Activated CD4-positive, alpha-beta T cell treated with anti-CD3 and anti-CD28 coated beads, Interleukin-2, amount 10 ng/mL, durations not matched to agents 24 days and 14 days (primary cell): ENCODE results near the gene ZBTB9. TPM values are rescaled to one million over a fixed set of nuclear protein-coding genes. Genes with fewer than 3 reads are reported as not detected.

Source experiments
- total RNA-seq: library from RNA; stranded (reverse); gene quantifications from 2 replicates; pipeline ENCODE4 v1.2.3, GENCODE V29; 2022

ZBTB9 gene
- total RNA-seq, 1 donor from 2014 or later = 14.2 TPM

Other genes with a start within 250 kb of the ZBTB9 start
- gene HSD17B8, start 249.9 kb upstream of the ZBTB9 start, total RNA-seq = 18.2 and 18.3 TPM in 2 replicates
- 44.4 and 47.6 TPM in 2 replicates for gene RING1, start 246.1 kb upstream of the ZBTB9 start, total RNA-seq
- 59.9 and 64.9 TPM in 2 replicates for gene VPS52, start 182.7 kb upstream of the ZBTB9 start, total RNA-seq
- 3,200 and 3,212 TPM in 2 replicates for gene RPS18, start 182.5 kb upstream of the ZBTB9 start, total RNA-seq
- 4.1 and 4.6 TPM in 2 replicates for gene B3GALT4, start 177.5 kb upstream of the ZBTB9 start, total RNA-seq
- gene WDR46, start 165.3 kb upstream of the ZBTB9 start, total RNA-seq = 106 and 120 TPM in 2 replicates
- 114 and 132 TPM in 2 replicates for gene PFDN6, start 165.0 kb upstream of the ZBTB9 start, total RNA-seq
- gene RGL2, start 155.6 kb upstream of the ZBTB9 start, total RNA-seq = 27.3 and 28.4 TPM in 2 replicates
- gene TAPBP, start 140.5 kb upstream of the ZBTB9 start, total RNA-seq = 271 and 278 TPM in 2 replicates
- 11.3 and 14.3 TPM in 2 replicates for gene ZBTB22, start 136.8 kb upstream of the ZBTB9 start, total RNA-seq
- gene DAXX, start 131.6 kb upstream of the ZBTB9 start, total RNA-seq = 64.9 and 71.3 TPM in 2 replicates
- 64.9 and 66.5 TPM in 2 replicates for gene KIFC1, start 62.8 kb upstream of the ZBTB9 start, total RNA-seq
- 29.5 and 33.6 TPM in 2 replicates for gene PHF1, start 43.6 kb upstream of the ZBTB9 start, total RNA-seq
- 120 and 124 TPM in 2 replicates for gene CUTA, start 36.5 kb upstream of the ZBTB9 start, total RNA-seq
- 41.5 and 44.6 TPM in 2 replicates for gene SYNGAP1, start 34.5 kb upstream of the ZBTB9 start, total RNA-seq
- 54.7 and 55.9 TPM in 2 replicates for gene BAK1, start 125.7 kb downstream of the ZBTB9 start, total RNA-seq
- 45.5 and 45.6 TPM in 2 replicates for gene ITPR3, start 166.7 kb downstream of the ZBTB9 start, total RNA-seq